HG02938 (cell line): ENCODE data around the gene ZNF436.
"Not testable (repeated sequence)": the region's sequence is repeated elsewhere in the genome, so short reads cannot be mapped to it uniquely, and the experiment has no call there.

Source experiments
- ATAC-seq: cut with Tn5 transposase; IDR thresholded peaks from one replicate; pipeline ENCODE4 v1.9.1; 2021; ENCODE audit warnings: mild to moderate bottlenecking, moderate library complexity; ENCODE audit not compliant: unreplicated experiment

Gene ZNF436

GRCh38 chr1:23330846-23331245, 38.8 kb downstream of the ZNF436 start:
- ATAC-seq = no peak

- ATAC-seq = no peak
These were observed 44.2 kb downstream of the ZNF436 start for GRCh38 chr1:23325393-23325792.

GRCh38 chr1:23322770-23323169, 46.9 kb downstream of the ZNF436 start:
- ATAC-seq = no peak

GRCh38 chr1:23310280-23310679, 59.4 kb downstream of the ZNF436 start:
- ATAC-seq = not testable (repeated sequence)
